Endothelial cell of umbilical vein (primary cell): ENCODE measurements around the gene MYL3. TPM values are rescaled to one million over a fixed set of nuclear protein-coding genes. Genes with fewer than 3 reads are reported as not detected.
A peak's percentile ranks its signal among the peaks of the same experiment; 100 is the strongest.

Source experiments
- BruUV-seq: library from RNA; stranded (reverse); fragments of 400-500 nt; replicated peaks from 2 replicates; lab custom pipeline; 2021; lab: Mats Ljungman, UMichigan
- CTCF ChIA-PET: fragments of 300-600, 350-600 bp; sonication (Branson Sonifier 250); formaldehyde crosslinking; loops from one replicate; lab custom pipeline; 2021; ENCODE audit warnings: antibody characterized with exemption, inconsistent platforms; lab: Charles Lee
- POLR2A ChIA-PET: fragments of 300-600, 350-600 bp; sonication (Branson Sonifier 250); formaldehyde crosslinking; loops from one replicate; lab custom pipeline; 2021; ENCODE audit warnings: antibody characterized with exemption, inconsistent platforms; lab: Charles Lee
- DNase-seq: peaks from one replicate; pipeline ENCODE4 v3.0.0-alpha.2; 2011; ENCODE audit warnings: low read depth, low spot score
- FAIRE-seq: peaks from 2 replicates; lab custom pipeline; 2011; peaks lifted over from hg19 to GRCh38; lab: Jason Lieb, UNC
- H2AFZ ChIP-seq: 2 replicates; pipeline ENCODE4 v1.6.0; 2012; ENCODE audit warnings: low read depth, low read length, control low read depth, inconsistent platforms
- H3K27ac ChIP-seq: 2 replicates; pipeline ENCODE4 v1.5.1; 2011; ENCODE audit warnings: low read depth, mild to moderate bottlenecking, control low read depth, low read length, moderate library complexity; ENCODE audit not compliant: insufficient read depth
- H3K27me3 ChIP-seq, 2 experiments: 2 replicates each; pipeline versions ENCODE4 v1.6.0 to v1.6.1; 2011; ENCODE audit warnings: low read length in 2 of 2, mixed read lengths in 1 of 2; ENCODE audit not compliant: control insufficient read depth in 2 of 2, insufficient read depth in 2 of 2
- H3K36me3 ChIP-seq, 2 experiments: 2 replicates in 1 of 2; 3 replicates in 1 of 2; pipeline ENCODE4 v1.5.1; 2011; ENCODE audit warnings: low read length in 2 of 2, mild to moderate bottlenecking in 1 of 2, moderate library complexity in 1 of 2; ENCODE audit not compliant: control insufficient read depth in 2 of 2, insufficient read depth in 2 of 2; ENCODE audit errors: extremely low read depth in 1 of 2
- H3K4me1 ChIP-seq: 3 replicates; pipeline ENCODE4 v1.5.1; 2011; ENCODE audit warnings: mild to moderate bottlenecking, low read length; ENCODE audit not compliant: control insufficient read depth, insufficient read depth; ENCODE audit errors: extremely low read depth
- H3K4me2 ChIP-seq: 2 replicates; pipeline ENCODE4 v1.6.1; 2011; ENCODE audit warnings: low read length, control low read depth, mixed read lengths; ENCODE audit not compliant: insufficient read depth
- H3K4me3 ChIP-seq, 3 experiments: fragments of 200-600 bp in 1 of 3; sonication (generic), shearing (Covaris generic) in 1 of 3; replicated peaks in 1 of 3; 2 replicates each; pipeline ENCODE4 v1.5.1; 2011 to 2016; ENCODE audit warnings: control low read depth in 3 of 3, low read length in 3 of 3, mild to moderate bottlenecking in 2 of 3, inconsistent platforms in 1 of 3, low read depth in 1 of 3, moderate library complexity in 1 of 3; ENCODE audit not compliant: insufficient read depth in 1 of 3
- H3K79me2 ChIP-seq: 2 replicates; pipeline ENCODE4 v1.6.0; 2012; ENCODE audit warnings: low read length, inconsistent platforms; ENCODE audit not compliant: control insufficient read depth, insufficient read depth
- H3K9ac ChIP-seq: replicated peaks from 2 replicates; pipeline ENCODE3; 2011; ENCODE audit warnings: low read length, control low read depth; ENCODE audit not compliant: insufficient read depth; ENCODE audit errors: extremely low read depth
- H3K9me1 ChIP-seq: replicated peaks from 3 replicates; pipeline ENCODE4 v1.6.0; 2011; ENCODE audit warnings: mild to moderate bottlenecking, low read length; ENCODE audit not compliant: control insufficient read depth, insufficient read depth; ENCODE audit errors: extremely low read depth
- H3K9me3 ChIP-seq: replicated peaks from 2 replicates; pipeline ENCODE4 v1.5.1; 2012; ENCODE audit warnings: low read length, inconsistent platforms; ENCODE audit not compliant: control insufficient read depth, insufficient read depth
- H4K20me1 ChIP-seq: replicated peaks from 2 replicates; pipeline ENCODE3; 2011; ENCODE audit warnings: mild to moderate bottlenecking, low read length; ENCODE audit not compliant: control insufficient read depth, insufficient read depth; ENCODE audit errors: extremely low read depth
- POLR2AphosphoS5 ChIP-seq: IDR thresholded peaks from 2 replicates; pipeline ENCODE4 v1.6.1; 2012; ENCODE audit warnings: low read depth, mild to moderate bottlenecking, control low read depth, low read length, moderate library complexity; ENCODE audit not compliant: insufficient read depth
- dilution Hi-C: fragments of 300-500 bp; cut with MboI; formaldehyde crosslinking; loops from one replicate; pipeline ENCODE4 v1.15.0; 2019; ENCODE audit warnings: low sequenced_read_pairs; ENCODE audit not compliant: extremely low pct_ligation_motif_present
- intact Hi-C: fragments of 100-400 bp; cut with micrococcal nuclease; formaldehyde crosslinking; loops from one replicate; pipeline ENCODE4 v1.10.0; 2022
- polyA plus RNA-seq, 4 experiments: library from polyadenylated mRNA; depleted of rRNA in 3 of 4; stranded (reverse) in 3 of 4; unstranded in 1 of 4; fragments of >200 nt; gene quantifications; 2 replicates each; pipeline versions ENCODE4 v1.2.1 to v1.2.3, GENCODE V29; 2011 to 2012; ENCODE audit warnings: missing spikeins in 1 of 4
- total RNA-seq: library from RNA; stranded (reverse); gene quantifications from 2 replicates; pipeline ENCODE4 v1.2.3, GENCODE V29; 2021
- TF ChIP-seq, protein P1 (sequence below), 2 donors: IDR thresholded peaks; 1 replicate in 1 of 2; 2 replicates in 1 of 2; pipeline ENCODE4 v1.5.1; 2011; ENCODE audit warnings: low read length in 2 of 2, mild to moderate bottlenecking in 2 of 2, moderate library complexity in 2 of 2, control low read depth in 1 of 2, inconsistent platforms in 1 of 2, low read depth in 1 of 2; ENCODE audit not compliant: insufficient read depth in 1 of 2; ENCODE audit errors: extremely low read depth in 1 of 2

The MYL3 gene
- total and polyA plus RNA-seq, 2 donors (not counting 3 experiments of a cell fraction or from before 2014, with no cell fraction given): not detected

GRCh38 chr3:46860017-46860809 is 3.0 kb downstream of the MYL3 start:
- Histone ChIP-seq H3K9ac (no peak overlapping the region), H3K4me2 (no peak overlapping the region), H3K4me1 (no peaks in the 10 kb centered on the region), H3K4me3 (no peak overlapping the region), H3K79me2 (no peaks in the 10 kb centered on the region), H3K9me1 (no peaks in the 10 kb centered on the region), H3K27me3 (peaks cover 0 to 5% of the 10 kb centered on the region in 2 experiments), H3K36me3 (no peaks in the 10 kb centered on the region), H4K20me1 (no peaks in the 10 kb centered on the region), H2AFZ (no peak overlapping the region), H3K27ac (no peak overlapping the region), H3K9me3 (no peaks in the 10 kb centered on the region)
- ChIA-PET CTCF (interaction anchor here (0.6 to 1.8 kb wide), 14 partner anchors 8 to 1634 kb away, joined by 3 to 10 read pairs (median 4); no protein-coding TSS in a partner anchor), POLR2A (no interaction called here)
- FAIRE-seq (peak; percentile 31), DNase-seq (no peak)
- BruUV-seq: no TSS peak
- dilution Hi-C loops (no loop called here), intact Hi-C loops (no loop called here)
- no peak for TF ChIP-seq POLR2AphosphoS5
- TF ChIP-seq, protein P1, sequence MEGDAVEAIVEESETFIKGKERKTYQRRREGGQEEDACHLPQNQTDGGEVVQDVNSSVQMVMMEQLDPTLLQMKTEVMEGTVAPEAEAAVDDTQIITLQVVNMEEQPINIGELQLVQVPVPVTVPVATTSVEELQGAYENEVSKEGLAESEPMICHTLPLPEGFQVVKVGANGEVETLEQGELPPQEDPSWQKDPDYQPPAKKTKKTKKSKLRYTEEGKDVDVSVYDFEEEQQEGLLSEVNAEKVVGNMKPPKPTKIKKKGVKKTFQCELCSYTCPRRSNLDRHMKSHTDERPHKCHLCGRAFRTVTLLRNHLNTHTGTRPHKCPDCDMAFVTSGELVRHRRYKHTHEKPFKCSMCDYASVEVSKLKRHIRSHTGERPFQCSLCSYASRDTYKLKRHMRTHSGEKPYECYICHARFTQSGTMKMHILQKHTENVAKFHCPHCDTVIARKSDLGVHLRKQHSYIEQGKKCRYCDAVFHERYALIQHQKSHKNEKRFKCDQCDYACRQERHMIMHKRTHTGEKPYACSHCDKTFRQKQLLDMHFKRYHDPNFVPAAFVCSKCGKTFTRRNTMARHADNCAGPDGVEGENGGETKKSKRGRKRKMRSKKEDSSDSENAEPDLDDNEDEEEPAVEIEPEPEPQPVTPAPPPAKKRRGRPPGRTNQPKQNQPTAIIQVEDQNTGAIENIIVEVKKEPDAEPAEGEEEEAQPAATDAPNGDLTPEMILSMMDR (IDR thresholded peaks at IDR 0.05; ENCODE audit: extremely low read depth in 1 of 2, insufficient read depth in 1 of 2, low read depth in 1 of 2, low read length in 2 of 2): peak; percentile 62 to 64
